H1 (cell line): ENCODE results near the gene MED16. TPM values are rescaled to one million over a fixed set of nuclear protein-coding genes. Genes with fewer than 3 reads are reported as not detected.

Experiments used
- ATF2 ChIP-seq: IDR thresholded peaks from 2 replicates; pipeline ENCODE4 v1.6.1; 2012; ENCODE audit warnings: low read length, inconsistent platforms
- CBX8 ChIP-seq: fragments of 300-800, 300-1000 bp; sonication (generic); IDR thresholded peaks from 2 replicates; pipeline ENCODE4 v1.7.1; 2016; ENCODE audit warnings: low read depth, low read length, borderline replicate concordance
- CHD1 ChIP-seq: IDR thresholded peaks from 2 replicates; pipeline ENCODE4 v1.6.1; 2012; ENCODE audit warnings: low read depth, low read length, improper control_type of control experiment
- CREB1 ChIP-seq: IDR thresholded peaks from 2 replicates; pipeline ENCODE4 v1.6.1; 2012; ENCODE audit warnings: inconsistent platforms
- CTBP2 ChIP-seq: IDR thresholded peaks from 2 replicates; pipeline ENCODE4 v1.7.0; 2011; ENCODE audit warnings: borderline replicate concordance, mild to moderate bottlenecking, moderate library complexity, mixed read lengths, low read length; ENCODE audit not compliant: insufficient read depth, insufficient read length
- EGR1 ChIP-seq: IDR thresholded peaks from 2 replicates; pipeline ENCODE4 v1.6.1; 2011; ENCODE audit warnings: low read depth, low read length, borderline replicate concordance
- HDAC2 ChIP-seq, 2 experiments: fragments of 300-600 bp in 1 of 2; sonication (generic) in 1 of 2; IDR thresholded peaks; 2 replicates each; pipeline ENCODE4 v1.6.1; 2011 to 2012; ENCODE audit warnings: low read depth in 2 of 2, low read length in 2 of 2, mild to moderate bottlenecking in 2 of 2, moderate library complexity in 2 of 2, borderline replicate concordance in 1 of 2, inconsistent platforms in 1 of 2
- HDAC6 ChIP-seq: IDR thresholded peaks from one replicate; pipeline ENCODE4 v1.7.1; 2012; ENCODE audit warnings: low read depth, mild to moderate bottlenecking, inconsistent platforms, low read length, moderate library complexity
- JUN ChIP-seq: IDR thresholded peaks from 2 replicates; pipeline ENCODE4 v1.6.1; 2011; ENCODE audit warnings: low read depth, mild to moderate bottlenecking, improper control_type of control experiment, low read length
- KDM4A ChIP-seq: IDR thresholded peaks from one replicate; pipeline ENCODE4 v1.7.1; 2012; ENCODE audit warnings: low read depth, mild to moderate bottlenecking, moderate library complexity, low read length, inconsistent platforms; ENCODE audit not compliant: severe bottlenecking
- MAFK ChIP-seq: IDR thresholded peaks from 2 replicates; pipeline ENCODE4 v1.6.1; 2012; ENCODE audit warnings: low read depth, mild to moderate bottlenecking, improper control_type of control experiment, low read length
- NRF1 ChIP-seq: IDR thresholded peaks from 2 replicates; pipeline ENCODE4 v1.6.1; 2011; ENCODE audit warnings: mild to moderate bottlenecking, low read depth, low read length, improper control_type of control experiment
- PHF8 ChIP-seq: fragments of 200-600 bp; sonication (generic); conservative IDR thresholded peaks from 2 replicates; pipeline ENCODE4 v1.7.1; 2012; ENCODE audit warnings: low read depth, mild to moderate bottlenecking, inconsistent platforms, low read length, moderate library complexity
- POLR2A ChIP-seq, 2 experiments: IDR thresholded peaks; 1 replicate in 1 of 2; 2 replicates in 1 of 2; pipeline ENCODE4 v1.6.1; 2011; ENCODE audit warnings: low read depth in 2 of 2, low read length in 2 of 2, mild to moderate bottlenecking in 2 of 2; ENCODE audit errors: control extremely low read depth in 1 of 2
- POU5F1 ChIP-seq: IDR thresholded peaks from 2 replicates; pipeline ENCODE4 v1.6.1; 2011; ENCODE audit warnings: low read depth, mild to moderate bottlenecking, low read length, moderate library complexity
- RAD21 ChIP-seq, 2 experiments: IDR thresholded peaks in 1 of 2; conservative IDR thresholded peaks in 1 of 2; 2 replicates each; pipeline ENCODE4 v1.6.1; 2011; ENCODE audit warnings: low read depth in 2 of 2, low read length in 2 of 2, improper control_type of control experiment in 1 of 2, inconsistent platforms in 1 of 2, mild to moderate bottlenecking in 1 of 2, moderate library complexity in 1 of 2
- RBBP5 ChIP-seq: IDR thresholded peaks from 2 replicates; pipeline ENCODE4 v1.7.1; 2012; ENCODE audit warnings: low read depth, mild to moderate bottlenecking, inconsistent platforms, low read length, moderate library complexity, borderline replicate concordance
- RFX5 ChIP-seq: IDR thresholded peaks from 2 replicates; pipeline ENCODE4 v1.6.1; 2011; ENCODE audit warnings: low read depth, low read length, improper control_type of control experiment, borderline replicate concordance
- SP2 ChIP-seq: IDR thresholded peaks from 2 replicates; pipeline ENCODE4 v1.6.1; 2012; ENCODE audit warnings: mild to moderate bottlenecking, low read length, inconsistent platforms
- SP4 ChIP-seq: IDR thresholded peaks from 2 replicates; pipeline ENCODE4 v1.6.1; 2012; ENCODE audit warnings: low read length, inconsistent platforms
- SRF ChIP-seq: IDR thresholded peaks from 2 replicates; pipeline ENCODE4 v1.6.1; 2011; ENCODE audit warnings: mild to moderate bottlenecking, low read depth, low read length, moderate library complexity
- TAF1 ChIP-seq: IDR thresholded peaks from 2 replicates; pipeline ENCODE4 v1.6.1; 2011; ENCODE audit warnings: mild to moderate bottlenecking, low read depth, low read length
- TBP ChIP-seq: IDR thresholded peaks from 2 replicates; pipeline ENCODE4 v1.6.1; 2011; ENCODE audit warnings: low read depth, low read length, improper control_type of control experiment
- TEAD4 ChIP-seq: IDR thresholded peaks from 2 replicates; pipeline ENCODE4 v1.6.1; 2012; ENCODE audit warnings: low read depth, low read length, inconsistent platforms, mixed read lengths
- YY1 ChIP-seq: IDR thresholded peaks from 2 replicates; pipeline ENCODE4 v1.6.1; 2011; ENCODE audit warnings: low read depth, mild to moderate bottlenecking, low read length
- polyA plus RNA-seq, 7 experiments: library from polyadenylated mRNA; depleted of rRNA in 3 of 7; stranded (reverse) in 5 of 7; unstranded in 2 of 7; fragments of >200 nt in 5 of 7; fragments of 200-250 nt in 2 of 7; gene quantifications; 1 replicate in 5 of 7; 2 replicates in 1 of 7; 4 replicates in 1 of 7; pipeline versions ENCODE4 v1.2.1 to v1.2.3, GENCODE V29; 2011 to 2013; ENCODE audit warnings: missing spikeins in 2 of 7, mixed read lengths in 2 of 7
- total RNA-seq: library from RNA; stranded (reverse); fragmentation: NEBNext Ultra II Directional; extraction: Animal tissue kit (Norgen Biotek cat#: 25700); gene quantifications from 2 replicates; pipeline ENCODE4 v1.2.1, GENCODE V29; 2021

The MED16 gene
- total and polyA plus RNA-seq, 2 of the 8 experiments (the other 6 are each of a cell fraction or from before 2014, with no cell fraction given), result 51.0 to 67.2 TPM

GRCh38 chr19:843180-843835 is 49.7 kb downstream of the MED16 start (continued):
- no peak; the same call in 1 of the 2 replicates for TF ChIP-seq TBP
- TF ChIP-seq NRF1, result no peak
- TF ChIP-seq MAFK, result no peak
- TF ChIP-seq POU5F1, result no peak
- TF ChIP-seq CTBP2, result no peak
- no peak for TF ChIP-seq RBBP5
- no peak for TF ChIP-seq TAF1
- TF ChIP-seq PHF8, result no peak
- TF ChIP-seq CREB1, result no peak
- no peak for TF ChIP-seq TEAD4
- no peak for TF ChIP-seq CHD1
- TF ChIP-seq SRF, result no peak
- no peak for TF ChIP-seq SP4
- TF ChIP-seq HDAC6, result no peak
- no peak for TF ChIP-seq HDAC2 (IDR thresholded peaks at IDR 0.05; ENCODE audit: borderline replicate concordance in 1 of 2, low read depth in 2 of 2, low read length in 2 of 2)
- no peak for TF ChIP-seq ATF2
- no peak for TF ChIP-seq RFX5
- no peak for TF ChIP-seq YY1
- TF ChIP-seq KDM4A, result peak; percentile 73
- no peak for TF ChIP-seq CBX8
- TF ChIP-seq JUN, result no peak
- TF ChIP-seq EGR1, result no peak
- no peak for TF ChIP-seq RAD21 (IDR thresholded peaks at IDR 0.05 in 1 of 2, conservative IDR thresholded peaks at IDR 0.05 in 1 of 2; ENCODE audit: low read depth in 2 of 2, low read length in 2 of 2)
- no peak for TF ChIP-seq POLR2A (IDR thresholded peaks at IDR 0.05; ENCODE audit: control extremely low read depth in 1 of 2, low read depth in 2 of 2, low read length in 2 of 2)
- TF ChIP-seq SP2, result no peak
